Measurements from ENCODE around the gene CHD6.

The CHD6 gene

GRCh38 chr20:41622584-41622983, 4.4 kb upstream of the CHD6 start:
- no peak for DNase-seq

- no peak for DNase-seq
Measured at GRCh38 chr20:41621971-41622370, 3.8 kb upstream of the CHD6 start.

- no peak for DNase-seq
Measured at GRCh38 chr20:41621421-41621820, 3.2 kb upstream of the CHD6 start.

- no peak for DNase-seq
Measured at GRCh38 chr20:41619360-41620100, 1.4 kb upstream of the CHD6 start.

GRCh38 chr20:41618807-41619311, 682 bp upstream of the CHD6 start:
- DNase-seq, result no peak

- peak; percentile 58 for DNase-seq
Measured at GRCh38 chr20:41617059-41617901, 897 bp downstream of the CHD6 start.

- no peak for DNase-seq
Measured at GRCh38 chr20:41616228-41616627, 1.9 kb downstream of the CHD6 start.

GRCh38 chr20:41615676-41616075, 2.5 kb downstream of the CHD6 start:
- DNase-seq, result no peak

- no peak for DNase-seq
Measured at GRCh38 chr20:41615110-41615509, 3.1 kb downstream of the CHD6 start.

GRCh38 chr20:41613321-41613720, 4.9 kb downstream of the CHD6 start:
- DNase-seq, result no peak

- DNase-seq, result no peak
Measured at GRCh38 chr20:41609474-41609873, 8.7 kb downstream of the CHD6 start.

- no peak for DNase-seq
Measured at GRCh38 chr20:41608606-41609005, 9.6 kb downstream of the CHD6 start.

- DNase-seq, result no peak
Measured at GRCh38 chr20:41607791-41608190, 10.4 kb downstream of the CHD6 start.

- no peak for DNase-seq
Measured at GRCh38 chr20:41604002-41604401, 14.2 kb downstream of the CHD6 start.

GRCh38 chr20:41601742-41602141, 16.4 kb downstream of the CHD6 start:
- no peak for DNase-seq

GRCh38 chr20:41600926-41601631, 17.1 kb downstream of the CHD6 start:
- DNase-seq, result no peak

- no peak for DNase-seq
Measured at GRCh38 chr20:41599699-41600104, 18.5 kb downstream of the CHD6 start.

GRCh38 chr20:41598719-41599118, 19.5 kb downstream of the CHD6 start:
- no peak for DNase-seq

GRCh38 chr20:41594514-41595322, 23.5 kb downstream of the CHD6 start:
- no peak for DNase-seq

GRCh38 chr20:41592516-41593216, 25.5 kb downstream of the CHD6 start:
- no peak for DNase-seq

- no peak for DNase-seq
Measured at GRCh38 chr20:41587956-41588355, 30.2 kb downstream of the CHD6 start.

- DNase-seq, result no peak
Measured at GRCh38 chr20:41587523-41587922, 30.7 kb downstream of the CHD6 start.

Data from islet precursor cell (in vitro differentiated cells).